Stimulated activated CD4-positive, alpha-beta T cell treated with anti-CD3 and anti-CD28 coated beads, Interleukin-15, amount 100 ng/mL, for 1 hour (primary cell): ENCODE data around the gene CDK5RAP2.

Source experiments
- DNase-seq, 2 donors: peaks; one replicate each; pipeline ENCODE4 v3.0.0-alpha.2; 2020; ENCODE audit warnings: low read depth in 1 of 2, low spot score in 1 of 2

The CDK5RAP2 gene

DNA sequence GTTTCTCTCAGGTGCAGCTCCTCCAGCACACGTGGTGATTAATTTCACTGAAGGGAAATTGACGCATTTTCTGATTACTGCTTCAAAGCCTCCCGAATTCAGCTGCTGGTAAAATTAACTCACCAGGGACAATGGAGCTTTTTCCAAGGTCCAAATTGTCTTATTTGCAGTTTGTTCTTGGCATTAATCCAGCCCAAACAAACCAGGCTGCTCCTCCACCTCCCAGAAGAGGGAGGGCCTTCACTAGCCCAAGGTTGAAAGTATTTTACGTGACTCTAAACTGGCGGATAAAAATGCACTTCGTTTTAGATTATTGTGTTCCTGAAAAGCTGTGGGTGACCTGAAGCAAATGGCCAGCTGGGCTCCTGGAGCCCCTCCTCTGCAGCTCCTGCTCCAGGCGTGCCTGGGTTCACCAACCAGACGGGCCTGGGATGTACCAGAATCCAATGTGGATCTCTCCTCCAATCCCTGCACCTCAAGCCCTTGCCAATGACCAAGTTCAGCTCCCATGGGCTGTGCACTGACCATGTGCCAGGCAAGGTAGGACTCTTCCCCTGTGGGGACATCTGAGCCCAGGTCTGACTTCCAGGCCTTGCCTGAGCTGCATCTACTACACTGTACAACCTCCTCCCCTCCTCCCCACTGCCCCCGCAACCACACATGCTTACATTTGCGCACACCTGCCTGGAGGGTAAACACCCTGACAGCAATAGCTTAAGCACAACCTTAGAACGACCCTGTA lies 193.4 kb downstream of the CDK5RAP2 start:
- no peak for DNase-seq

DNA sequence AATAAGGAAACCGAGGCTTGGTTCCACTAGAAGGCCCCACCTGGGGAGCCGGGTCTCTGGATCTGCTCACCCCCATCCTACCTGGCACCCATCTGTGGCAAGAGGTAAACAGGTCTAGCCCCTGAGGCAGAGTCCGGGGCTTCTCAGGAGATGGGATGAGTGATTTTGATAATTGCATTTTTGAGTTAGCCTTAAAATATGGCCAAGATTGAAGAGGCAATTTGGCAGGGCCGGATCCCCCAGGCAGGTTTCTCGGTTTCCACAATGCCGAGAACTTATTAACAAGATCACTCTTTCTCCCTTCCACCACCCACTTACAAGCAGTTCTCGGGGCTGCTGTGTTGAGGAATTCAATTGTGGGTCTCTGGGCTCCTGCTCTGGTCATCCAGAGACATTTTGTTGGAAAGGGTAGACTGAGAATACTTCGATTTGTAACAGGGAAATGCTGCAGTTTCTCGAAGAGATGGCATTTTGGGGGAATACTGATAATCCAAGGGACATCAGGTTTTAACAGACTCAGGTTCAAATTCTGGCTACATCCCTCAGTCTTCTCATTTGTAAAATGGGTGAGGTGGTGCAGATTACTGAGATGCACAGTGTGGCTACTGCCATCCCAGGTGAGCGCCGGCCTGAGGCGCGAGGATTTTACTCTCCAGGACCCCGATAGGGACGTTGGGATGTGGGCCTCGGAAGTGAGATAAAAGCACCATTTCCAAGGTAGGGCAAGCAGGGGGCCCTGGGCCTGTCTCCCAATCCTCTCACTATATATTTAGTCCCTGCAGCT lies 194.2 kb downstream of the CDK5RAP2 start:
- DNase-seq, result no peak

DNA sequence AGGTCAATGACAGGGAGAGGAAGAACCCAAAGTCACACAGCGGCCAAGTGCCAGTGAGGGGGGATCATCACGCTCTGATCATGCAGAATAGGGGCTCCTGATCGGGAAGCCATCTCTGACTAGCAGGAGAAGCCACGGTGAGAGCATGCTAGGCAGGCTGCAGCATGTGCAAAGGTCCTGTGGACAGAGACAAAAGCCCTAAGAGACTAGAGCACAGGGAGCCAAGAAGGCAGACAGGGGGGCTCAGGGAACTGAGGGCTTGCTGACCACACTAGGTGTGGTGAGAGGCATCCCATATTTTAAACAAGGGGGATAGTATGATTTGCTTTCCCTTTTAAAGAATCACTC lies 195.1 kb downstream of the CDK5RAP2 start:
- DNase-seq, result no peak

DNA sequence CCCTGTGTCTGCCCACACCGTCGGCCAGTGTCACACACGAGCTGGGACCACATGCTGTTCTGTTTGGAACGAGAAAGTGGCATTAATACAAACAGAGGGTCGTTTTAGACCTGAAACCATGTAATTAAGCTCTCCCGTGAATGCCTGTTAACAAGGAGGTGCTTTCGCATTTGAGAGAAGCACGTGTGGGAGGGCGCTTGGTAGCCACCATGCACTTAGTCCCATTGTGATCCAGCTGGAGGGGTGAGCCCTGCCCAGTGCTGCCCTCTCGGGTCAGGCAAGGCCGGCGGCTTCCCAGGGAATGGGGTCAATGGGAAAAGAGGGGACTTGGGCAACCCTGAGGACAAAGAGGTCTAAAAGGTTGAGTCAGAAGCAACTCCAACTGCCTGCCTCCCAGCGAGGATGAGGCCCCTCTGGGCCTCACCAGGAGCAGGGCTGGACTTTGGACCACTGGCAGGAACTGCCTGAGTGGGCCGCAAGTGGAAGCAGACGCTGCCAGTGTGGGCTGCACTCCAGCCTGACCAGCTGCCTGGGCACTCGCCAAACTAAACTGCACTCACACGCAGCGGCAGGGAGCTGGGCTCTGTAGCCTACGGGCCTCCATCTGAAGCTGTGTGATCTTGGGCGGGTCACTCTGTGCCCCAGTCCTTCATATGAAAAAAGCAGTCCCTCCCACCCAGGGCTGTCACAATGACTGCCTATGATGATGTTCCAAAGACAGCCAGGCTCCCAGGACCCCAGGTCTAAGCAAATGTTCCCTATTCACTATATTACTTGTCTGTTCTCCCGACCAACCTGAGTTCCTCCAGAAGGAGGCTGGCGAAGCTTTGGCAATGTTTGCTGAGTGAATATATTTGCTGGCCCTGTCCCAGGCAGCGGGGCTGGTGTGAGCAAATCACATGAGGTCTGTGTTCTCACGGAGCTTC lies 195.7 kb downstream of the CDK5RAP2 start:
- DNase-seq, result no peak

DNA sequence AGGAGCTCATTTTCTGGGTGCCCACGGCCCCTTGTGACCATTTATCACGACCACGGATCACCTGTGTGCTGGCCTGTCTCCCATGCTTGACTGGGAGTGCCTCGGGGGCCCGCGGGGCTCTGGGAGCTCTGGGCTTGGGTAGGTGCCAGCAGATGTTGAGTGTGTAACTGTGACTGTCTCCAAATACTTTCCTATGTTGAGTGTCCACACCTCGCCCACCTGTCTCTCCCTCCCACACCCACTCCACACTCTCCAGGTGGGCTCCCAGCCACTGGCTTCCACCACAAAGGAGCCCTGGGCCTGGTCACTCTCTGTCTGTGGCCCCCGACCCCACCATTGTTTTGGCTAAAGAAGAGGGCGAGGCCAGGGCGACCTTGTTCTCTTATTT lies 196.4 kb downstream of the CDK5RAP2 start:
- no peak for DNase-seq

DNA sequence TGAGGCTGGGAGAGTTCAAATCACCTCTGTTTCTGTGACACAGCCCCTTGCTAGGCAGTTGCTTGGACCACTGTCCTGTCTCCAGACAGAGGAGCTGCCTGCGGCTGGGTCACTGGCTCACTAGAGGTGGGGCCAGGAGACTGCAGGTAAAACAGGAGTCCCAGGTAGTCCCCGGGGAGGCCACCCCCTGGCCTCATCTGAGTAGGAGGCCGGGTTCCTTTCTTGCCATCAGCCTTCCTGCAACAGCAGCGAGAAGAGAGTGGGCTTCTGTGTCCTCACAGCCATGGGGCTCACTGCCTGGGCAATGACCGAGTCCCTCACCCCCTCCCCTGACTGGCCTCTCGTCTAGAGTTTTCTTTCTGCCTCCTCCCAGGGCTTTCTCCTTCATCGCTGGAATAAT lies 197.5 kb downstream of the CDK5RAP2 start:
- DNase-seq, result no peak

DNA sequence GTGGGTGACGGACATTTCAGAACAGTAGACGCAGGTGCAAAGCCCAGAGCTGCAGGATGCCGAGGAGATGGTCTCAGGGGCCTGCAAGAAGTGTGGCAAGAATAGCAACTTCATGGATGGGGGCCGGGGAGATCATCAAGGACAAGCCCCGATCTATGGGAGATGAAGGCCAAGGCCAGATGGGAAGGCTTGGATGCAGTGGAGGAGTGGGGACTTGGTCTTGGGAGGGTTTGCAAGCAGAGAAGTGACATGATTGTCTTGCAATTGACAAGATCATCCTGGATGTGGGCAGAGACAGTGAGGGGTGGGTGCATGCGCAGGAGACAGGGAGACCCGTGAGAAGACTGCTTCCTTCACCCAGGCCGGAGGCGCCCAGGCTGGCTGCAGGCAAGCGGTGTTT lies 198.1 kb downstream of the CDK5RAP2 start:
- DNase-seq, result no peak

DNA sequence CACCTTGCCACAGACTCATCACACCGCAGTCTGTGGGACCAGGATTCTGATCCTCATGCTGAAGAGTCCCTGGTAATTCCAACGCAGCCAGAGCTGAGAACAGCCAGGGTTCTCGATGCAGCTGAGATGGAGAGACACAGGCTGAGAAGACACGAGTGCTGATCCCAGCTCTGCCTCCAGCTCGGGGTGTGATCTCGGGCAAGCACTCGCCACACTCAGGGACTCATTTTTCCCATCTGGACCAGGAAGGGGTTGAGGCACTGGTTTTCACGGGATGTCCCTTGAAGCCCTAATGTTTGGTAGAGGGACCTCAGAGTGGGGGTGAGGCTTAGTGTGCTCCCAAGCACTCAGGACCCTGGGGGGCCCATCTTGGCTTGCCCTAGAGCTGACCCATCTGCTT lies 200.4 kb downstream of the CDK5RAP2 start:
- no peak for DNase-seq

DNA sequence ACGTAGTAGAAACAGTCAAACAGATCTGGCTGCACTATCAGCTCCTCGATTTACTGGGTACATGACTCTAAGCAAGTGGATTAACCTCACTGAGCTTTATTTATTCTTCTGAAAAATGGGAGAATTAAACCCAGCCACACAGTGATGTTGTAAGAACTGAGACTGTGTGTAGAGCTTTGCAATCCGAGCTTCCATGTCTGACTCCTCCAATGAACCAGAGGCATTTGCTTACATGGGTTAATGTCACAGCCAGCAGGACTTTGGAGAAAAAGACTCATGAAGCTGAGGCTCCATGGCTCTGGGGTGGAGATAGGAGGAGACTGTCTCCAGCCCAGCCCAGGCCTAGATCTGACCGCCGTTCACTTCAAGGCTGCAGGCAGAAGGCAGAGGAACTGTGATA lies 201.3 kb downstream of the CDK5RAP2 start:
- DNase-seq, result no peak

DNA sequence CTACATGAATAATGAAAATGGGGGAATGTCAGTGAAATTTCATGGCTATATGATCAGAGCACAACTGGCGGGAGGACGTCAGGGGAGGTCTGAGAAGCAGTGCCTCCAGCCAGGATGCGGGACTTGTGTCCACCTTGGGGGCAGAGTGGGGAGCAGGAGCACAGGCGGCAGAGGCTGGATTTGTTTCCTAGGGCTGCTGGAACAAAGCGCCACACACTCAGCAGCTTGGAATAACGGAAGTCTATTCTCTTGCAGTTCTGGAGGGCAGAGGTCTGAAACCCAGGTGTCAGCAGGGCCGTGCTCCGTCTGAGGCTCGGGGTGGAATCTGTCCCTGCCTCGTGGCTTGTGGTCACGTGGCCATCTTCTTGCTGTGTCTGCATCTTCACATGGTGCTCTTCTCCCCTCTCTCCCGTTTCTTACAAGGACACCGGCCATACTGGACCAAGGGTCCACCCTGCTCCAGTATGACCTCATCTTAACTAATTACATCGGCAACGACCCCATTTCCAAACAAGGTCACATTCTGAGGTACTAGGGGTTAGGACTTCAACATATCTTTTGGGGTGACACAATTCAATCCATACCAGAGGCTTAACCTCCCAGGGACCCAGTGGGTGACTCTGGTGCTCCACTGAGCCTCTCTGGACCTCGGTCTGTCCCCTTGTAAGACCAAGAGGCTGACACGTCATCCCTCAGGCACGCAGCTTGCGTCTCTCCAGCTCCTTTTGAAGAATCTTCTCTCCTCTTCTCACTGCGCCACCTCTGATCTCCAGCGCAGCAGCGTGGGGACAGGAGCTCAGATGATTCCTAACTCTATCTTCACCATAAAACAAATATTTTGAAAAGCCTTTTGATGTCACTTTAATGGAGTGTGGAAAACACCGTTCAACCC lies 202.5 kb downstream of the CDK5RAP2 start:
- DNase-seq, result no peak

DNA sequence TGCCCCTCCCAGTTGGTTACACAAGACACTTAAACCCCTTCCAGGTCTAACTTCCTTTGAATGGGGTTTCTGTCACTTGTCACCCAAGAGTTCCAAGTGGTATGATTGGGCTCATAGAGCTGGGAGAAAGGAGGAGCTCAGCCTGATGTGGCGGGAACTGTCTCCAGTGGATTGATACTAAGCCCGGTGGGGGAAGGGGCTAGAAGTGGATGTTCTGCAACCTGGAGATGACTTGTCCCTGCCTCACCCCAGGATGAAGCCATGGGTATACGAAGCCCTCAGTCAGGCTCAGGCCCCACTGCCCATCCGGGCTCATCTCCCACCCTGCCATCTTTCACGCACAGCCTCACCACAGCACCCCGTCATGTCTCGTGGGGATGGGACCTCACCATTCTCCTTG lies 203.9 kb downstream of the CDK5RAP2 start:
- DNase-seq, result no peak

DNA sequence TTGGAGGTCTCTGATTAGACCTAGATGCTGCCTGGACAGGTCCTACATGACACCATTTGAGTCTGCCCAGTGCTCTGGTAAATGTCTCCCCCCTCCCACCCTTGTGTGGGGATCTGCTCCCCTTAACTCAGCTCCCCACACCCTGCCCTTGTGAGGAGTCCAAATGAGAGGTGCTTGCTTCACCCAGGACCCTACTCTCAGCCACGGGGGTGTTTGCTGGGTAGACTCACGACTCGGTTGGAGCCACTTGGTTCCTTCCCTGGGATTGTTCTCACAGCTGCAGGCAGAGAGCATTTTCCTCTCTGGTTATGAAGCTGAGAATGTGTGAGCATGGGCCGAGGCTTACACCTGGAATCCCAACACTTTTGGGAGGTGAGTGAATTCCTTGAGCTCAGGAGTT lies 204.7 kb downstream of the CDK5RAP2 start:
- DNase-seq, result no peak

DNA sequence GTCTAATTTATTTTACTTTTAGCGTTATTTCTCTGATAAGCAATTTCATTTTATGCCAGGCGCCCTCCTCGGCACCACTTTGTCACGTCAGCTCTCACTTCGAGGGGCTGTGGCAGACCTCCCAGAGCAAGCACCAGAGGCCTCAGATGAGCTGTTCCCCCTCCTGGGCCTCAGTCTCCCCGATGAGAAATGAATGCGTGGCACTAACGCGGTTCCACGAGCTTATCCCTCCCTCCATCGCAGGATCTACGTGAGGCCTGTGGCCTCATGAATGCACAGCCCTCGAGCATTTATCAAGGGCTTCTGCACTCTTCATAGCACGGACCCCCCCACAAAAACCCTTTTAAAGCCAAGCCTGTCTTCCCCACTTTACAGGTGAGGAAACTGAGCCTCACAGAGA lies 205.2 kb downstream of the CDK5RAP2 start:
- no peak for DNase-seq

DNA sequence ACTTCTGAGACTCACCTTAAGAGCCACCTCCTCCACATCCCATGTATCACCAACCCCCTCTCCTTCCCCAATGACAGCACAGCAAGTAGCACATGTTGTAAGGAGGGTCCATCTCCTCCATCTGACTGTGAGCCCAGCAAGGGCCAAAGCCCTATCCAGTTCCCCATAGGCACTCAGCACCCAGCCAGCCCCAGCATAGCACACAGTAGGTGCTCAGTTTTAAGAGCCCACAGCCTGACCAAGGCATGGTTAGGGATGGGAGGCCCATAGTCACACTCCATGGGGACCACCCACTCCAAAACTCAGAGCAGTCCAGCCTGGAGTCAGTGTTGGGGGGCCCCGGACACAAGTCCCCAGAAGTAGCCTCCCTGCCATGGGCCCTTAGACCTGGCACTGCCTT lies 205.7 kb downstream of the CDK5RAP2 start:
- no peak for DNase-seq

DNA sequence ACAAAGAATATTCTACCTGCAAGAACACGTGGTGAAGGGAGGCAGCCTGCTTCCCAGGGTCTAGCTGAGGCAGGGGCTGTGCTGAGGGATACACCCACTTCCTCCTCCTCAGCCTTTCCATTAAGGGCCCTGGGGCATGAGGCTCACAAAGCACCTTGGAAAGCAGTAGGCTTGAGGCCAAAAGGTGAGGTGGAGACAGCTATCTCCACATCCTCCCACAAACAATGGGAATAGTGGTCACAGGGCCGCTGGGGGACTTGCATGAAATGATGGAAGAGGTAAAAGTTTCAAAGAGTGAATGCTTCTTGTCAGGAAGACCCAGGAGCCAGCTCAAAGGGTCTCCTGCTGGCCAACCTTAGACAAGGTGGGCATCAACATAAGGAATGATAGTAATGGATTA lies 207.9 kb downstream of the CDK5RAP2 start:
- no peak for DNase-seq

DNA sequence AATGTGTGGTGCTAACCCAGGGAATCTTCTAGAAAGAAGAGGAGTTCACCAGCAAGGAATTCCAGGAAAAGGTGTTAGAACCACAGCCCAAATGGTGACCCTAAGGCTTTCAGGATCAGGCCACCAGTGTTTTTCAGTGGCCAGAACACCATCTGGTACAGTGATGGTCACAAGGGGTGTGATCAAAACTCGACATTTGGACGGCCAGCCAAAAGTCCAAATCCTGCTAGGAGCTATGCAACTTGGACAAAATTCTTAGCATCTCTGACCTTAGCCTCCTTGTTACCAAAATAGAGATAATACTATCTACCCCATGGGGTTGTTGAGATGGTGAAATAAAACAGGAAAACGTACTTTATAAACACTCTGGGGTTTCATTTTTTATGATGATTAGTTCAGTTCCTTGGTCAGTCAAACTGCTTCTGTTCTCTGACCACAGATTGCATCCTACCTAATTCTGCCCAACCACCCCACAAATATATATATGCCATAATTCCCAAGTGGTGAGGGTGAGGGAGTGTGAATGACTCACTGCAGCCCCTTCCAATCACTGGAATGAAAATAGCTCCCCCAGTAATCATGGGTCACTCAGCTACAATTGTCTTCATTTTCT lies 210.3 kb downstream of the CDK5RAP2 start:
- DNase-seq, result no peak

DNA sequence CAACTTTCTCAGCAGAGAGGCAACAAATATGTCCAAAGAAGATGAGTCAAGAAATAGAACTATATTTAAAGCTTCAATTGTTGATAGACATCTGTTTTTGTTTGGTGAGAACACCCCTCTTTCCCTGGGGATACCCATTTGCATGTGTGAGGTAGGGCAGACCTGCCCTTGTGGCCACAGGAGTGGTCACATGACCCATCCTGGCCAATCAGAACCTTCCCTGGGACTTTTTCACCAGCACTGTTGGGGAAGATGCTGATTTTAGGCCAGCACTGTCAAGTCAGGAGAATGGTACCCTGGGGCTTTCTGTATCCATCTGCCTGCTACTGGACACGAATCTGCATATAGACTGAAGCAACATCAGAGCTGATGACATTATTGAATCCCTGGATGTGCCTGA lies 211.2 kb downstream of the CDK5RAP2 start:
- no peak for DNase-seq

DNA sequence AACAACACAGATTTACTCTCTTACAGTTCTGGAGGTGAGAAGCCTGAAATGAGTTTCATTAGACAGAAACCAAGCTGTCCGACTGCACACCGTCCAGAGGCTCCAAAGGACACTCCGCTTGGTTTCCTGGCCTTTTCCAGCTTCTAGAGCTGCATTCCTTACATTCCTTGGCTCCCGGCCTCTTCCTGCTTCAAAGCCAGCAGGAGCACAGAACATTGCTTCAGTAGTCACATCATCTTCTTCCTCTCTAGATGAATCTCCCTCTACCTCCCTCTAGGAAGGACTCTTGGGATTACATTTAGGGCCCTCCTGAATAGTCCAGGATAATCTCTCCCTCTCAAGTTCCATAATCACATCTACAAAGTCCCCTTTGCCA lies 213.3 kb downstream of the CDK5RAP2 start:
- no peak for DNase-seq

DNA sequence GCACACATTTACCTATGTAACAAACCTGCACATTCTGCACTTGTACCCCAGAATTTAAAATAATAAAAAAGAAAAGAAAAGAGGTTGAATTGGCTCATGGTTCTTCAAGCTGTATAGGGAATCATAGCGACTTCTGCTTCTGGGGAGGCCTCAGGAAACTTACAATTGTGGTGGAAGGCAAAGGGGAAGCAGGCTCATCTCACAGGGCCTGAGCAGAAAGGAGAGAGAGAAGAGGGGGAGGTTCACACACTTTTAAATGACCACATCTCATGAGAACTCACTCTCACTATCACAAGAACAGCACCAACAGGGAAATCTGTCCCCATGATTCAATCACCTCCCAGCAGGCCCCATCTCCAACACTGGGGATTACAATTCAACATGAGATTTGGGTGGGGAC lies 214.6 kb downstream of the CDK5RAP2 start:
- no peak for DNase-seq

DNA sequence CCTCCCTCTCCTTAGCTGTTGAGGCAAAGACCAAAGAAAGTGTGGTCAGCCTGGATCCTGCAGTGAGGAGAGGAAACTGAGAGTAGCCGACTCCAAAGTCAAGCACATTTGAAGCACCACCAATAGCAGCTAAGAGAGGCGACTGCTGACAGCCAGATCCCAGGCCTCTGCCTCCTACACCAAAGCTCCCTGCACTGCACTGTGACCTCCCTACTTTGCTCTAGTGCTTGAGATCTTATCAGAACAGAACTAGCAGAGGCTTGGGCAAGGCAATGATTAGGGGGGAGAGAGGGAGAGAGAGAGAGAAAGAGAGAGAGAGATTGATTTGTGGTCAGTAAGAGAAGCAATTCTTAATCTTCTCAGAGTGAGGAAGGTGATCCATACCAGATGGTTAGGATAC lies 216.3 kb downstream of the CDK5RAP2 start:
- no peak for DNase-seq
